HCT116 (cell line): ENCODE results near the gene CLP1. TPM values are rescaled to one million over a fixed set of nuclear protein-coding genes. Genes with fewer than 3 reads are reported as not detected.

ENCODE experiments used
- ATAC-seq: fragments of 200-7000 bp; cut with Tn5 transposase; 2 replicates; pipeline ENCODE4 v1.9.1; 2020; ENCODE audit warnings: mild to moderate bottlenecking, moderate library complexity
- BruUV-seq: library from RNA; stranded (reverse); fragments of 400-500 nt; replicated peaks from 2 replicates; lab custom pipeline; 2021; lab: Mats Ljungman, UMichigan
- CTCF ChIA-PET: fragments of 300-600 bp; sonication (Branson Sonifier 250); formaldehyde crosslinking; loops from one replicate; lab custom pipeline; 2021; ENCODE audit warnings: antibody characterized with exemption; lab: Charles Lee
- POLR2A ChIA-PET: fragments of 300-600, 350-600 bp; sonication (Branson Sonifier 250); formaldehyde crosslinking; loops from one replicate; lab custom pipeline; 2021; ENCODE audit warnings: antibody characterized with exemption; lab: Charles Lee
- RAD21 ChIA-PET, 2 experiments: fragments of 300-600 bp; sonication (Branson Sonifier 250); formaldehyde crosslinking; loops; one replicate each; lab custom pipeline; 2023; ENCODE audit warnings: low total read pairs in 2 of 2; ENCODE audit not compliant: uncharacterized antibody in 2 of 2, unreplicated experiment in 2 of 2, low non-redundant PET in 1 of 2; lab: Charles Lee
- DNase-seq: peaks from one replicate; pipeline ENCODE4 v3.0.0-alpha.2; 2010; ENCODE audit warnings: low read depth, low spot score
- H2AFZ ChIP-seq: fragments of 200-600 bp; shearing (Covaris generic), sonication (generic); 2 replicates; pipeline ENCODE4 v1.6.1; 2017; ENCODE audit warnings: low read depth, mixed run types, mixed read lengths, antibody characterized with exemption, low read length; ENCODE audit not compliant: poor library complexity, severe bottlenecking
- H3K27ac ChIP-seq: 2 replicates; pipeline ENCODE4 v1.5.1; 2012; ENCODE audit warnings: low read depth, low read length
- H3K27me3 ChIP-seq: fragments of 200-600 bp; sonication (generic); 2 replicates; pipeline ENCODE4 v1.6.1; 2016; ENCODE audit warnings: mixed run types, low read length, mixed read lengths; ENCODE audit not compliant: insufficient read depth
- H3K36me3 ChIP-seq, 2 experiments: fragments of 200-500 bp in 1 of 2; fragments of 200-600 bp in 1 of 2; sonication (Bioruptor generic) in 1 of 2; sonication (generic) in 1 of 2; 2 replicates each; pipeline versions ENCODE4 v1.5.1 to v1.6.1; 2014 to 2016; ENCODE audit warnings: low read length in 2 of 2, inconsistent platforms in 1 of 2, mixed read lengths in 1 of 2, mixed run types in 1 of 2; ENCODE audit not compliant: insufficient read depth in 2 of 2, control insufficient read depth in 1 of 2
- H3K4me1 ChIP-seq, 2 experiments: fragments of 200-600 bp in 1 of 2; sonication (generic) in 1 of 2; 2 replicates each; pipeline versions ENCODE4 v1.5.1 to v1.6.1; 2012 to 2017; ENCODE audit warnings: low read length in 2 of 2, inconsistent platforms in 1 of 2, mild to moderate bottlenecking in 1 of 2, mixed read lengths in 1 of 2, mixed run types in 1 of 2, moderate library complexity in 1 of 2; ENCODE audit not compliant: insufficient read depth in 2 of 2, control insufficient read depth in 1 of 2
- H3K4me2 ChIP-seq: fragments of 200-600 bp; sonication (generic); 2 replicates; pipeline ENCODE4 v1.6.1; 2017; ENCODE audit warnings: mixed run types, low read length, mixed read lengths
- H3K4me3 ChIP-seq, 2 experiments: fragments of 200-600 bp in 1 of 2; sonication (generic) in 1 of 2; replicated peaks in 1 of 2; 2 replicates each; pipeline ENCODE4 v1.5.1; 2011 to 2016; ENCODE audit warnings: low read length in 2 of 2, control low read depth in 1 of 2, low read depth in 1 of 2, mild to moderate bottlenecking in 1 of 2, mixed read lengths in 1 of 2, mixed run types in 1 of 2
- H3K79me2 ChIP-seq: fragments of 200-600 bp; sonication (generic); 2 replicates; pipeline ENCODE4 v1.6.1; 2017; ENCODE audit warnings: mild to moderate bottlenecking, mixed run types, low read length, moderate library complexity, mixed read lengths; ENCODE audit not compliant: insufficient read depth
- H3K9ac ChIP-seq: fragments of 200-600 bp; sonication (generic); 2 replicates; pipeline ENCODE4 v1.6.1; 2016; ENCODE audit warnings: low read length, mixed read lengths
- H3K9me2 ChIP-seq: fragments of 200-600 bp; sonication (generic), shearing (Covaris generic); 2 replicates; pipeline ENCODE4 v1.6.1; 2017; ENCODE audit warnings: mixed run types, mild to moderate bottlenecking, moderate library complexity; ENCODE audit not compliant: insufficient read depth
- H3K9me3 ChIP-seq, 2 experiments: fragments of 200-500 bp in 1 of 2; fragments of 200-600 bp in 1 of 2; sonication (Bioruptor generic) in 1 of 2; sonication (generic) in 1 of 2; 2 replicates each; pipeline ENCODE4 v1.6.1; 2014 to 2017; ENCODE audit warnings: low read length in 2 of 2, mixed read lengths in 2 of 2, inconsistent platforms in 1 of 2, low read depth in 1 of 2, mild to moderate bottlenecking in 1 of 2, mixed run types in 1 of 2, moderate library complexity in 1 of 2; ENCODE audit not compliant: control insufficient read depth in 1 of 2, insufficient read depth in 1 of 2
- H4K20me1 ChIP-seq: fragments of 200-600 bp; sonication (generic), shearing (Covaris generic); 2 replicates; pipeline ENCODE4 v1.6.1; 2017; ENCODE audit warnings: mixed run types, mild to moderate bottlenecking, moderate library complexity; ENCODE audit not compliant: insufficient read depth
- EGR1 ChIP-seq: IDR thresholded peaks from 2 replicates; pipeline ENCODE4 v1.6.1; 2012; ENCODE audit warnings: low read depth
- EZH2 ChIP-seq: fragments of 200-600 bp; sonication (generic); IDR thresholded peaks from 2 replicates; pipeline ENCODE4 v1.6.1; 2017; ENCODE audit warnings: antibody characterized with exemption, mixed run types
- SRF ChIP-seq: IDR thresholded peaks from 2 replicates; pipeline ENCODE4 v1.6.1; 2012; ENCODE audit warnings: low read depth
- intact Hi-C: fragments of 100-400 bp; cut with micrococcal nuclease; formaldehyde crosslinking; loops from 2 replicates; pipeline ENCODE4 v1.10.0; 2022
- total RNA-seq: library from RNA; stranded (reverse); gene quantifications from one replicate; pipeline ENCODE4 v1.2.1, GENCODE V29; 2021; ENCODE audit not compliant: unreplicated experiment
- TF ChIP-seq, protein P1 (sequence below), 3 experiments: fragments of 200-600 bp in 1 of 3; sonication (generic) in 1 of 3; IDR thresholded peaks in 2 of 3; conservative IDR thresholded peaks in 1 of 3; 2 replicates each; pipeline ENCODE4 v1.5.1; 2012 to 2017; ENCODE audit warnings: low read depth in 2 of 3, low read length in 2 of 3, antibody characterized with exemption in 1 of 3, borderline replicate concordance in 1 of 3, control low read depth in 1 of 3, mild to moderate bottlenecking in 1 of 3, mixed read lengths in 1 of 3, mixed run types in 1 of 3, moderate library complexity in 1 of 3; ENCODE audit not compliant: insufficient read depth in 1 of 3
- TF ChIP-seq, protein P2 (sequence below): IDR thresholded peaks from 2 replicates; pipeline ENCODE4 v1.6.1; 2012

The CLP1 gene
- total RNA-seq, 1 experiment from 2014 or later, result 17.7 TPM

DNA sequence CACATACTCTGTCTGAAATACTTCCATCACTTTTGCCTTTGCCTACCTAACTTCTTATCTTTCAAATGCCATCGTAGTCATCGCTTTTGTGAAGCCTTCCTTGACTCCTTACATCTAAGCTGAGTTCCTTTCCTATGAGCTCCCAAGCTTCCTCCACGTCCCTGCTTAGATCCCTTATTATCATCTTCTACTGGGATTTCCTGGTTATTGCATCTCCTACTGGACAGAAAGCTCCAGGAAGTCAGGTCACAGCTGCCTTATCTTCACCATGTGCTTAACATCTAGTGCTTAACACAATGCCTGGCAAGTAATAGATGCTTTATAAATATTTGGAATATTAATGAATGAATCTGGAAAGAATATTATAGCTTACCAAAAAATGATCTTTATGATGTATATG, 13.8 kb upstream of the CLP1 start:
- POLR2A ChIA-PET, result interaction anchor here (0.7 to 1.5 kb wide), 4 partner anchors 50 to 298 kb away, joined by 3 to 6 read pairs (median 4); no protein-coding TSS in a partner anchor
- H3K79me2 ChIP-seq, result peaks cover 6% of the 10 kb centered on the region
- H3K4me1 ChIP-seq, result peaks cover 6 to 22% of the 10 kb centered on the region in 2 experiments; a peak in 3 of 4 replicates
- H3K4me3 ChIP-seq, result no peak overlapping the region
- H3K9me2 ChIP-seq, result no peaks in the 10 kb centered on the region
- no peak overlapping the region for H3K9ac ChIP-seq
- ATAC-seq, result no peak
- intact Hi-C loops, result loop anchor here (1.0 to 10.0 kb wide), 3 partner anchors 113 to 799 kb away; no protein-coding TSS in a partner anchor
- no peak overlapping the region for H2AFZ ChIP-seq
- no TSS peak for BruUV-seq
- H3K27ac ChIP-seq, result no peak overlapping the region
- no peaks in the 10 kb centered on the region for H4K20me1 ChIP-seq
- CTCF ChIA-PET, result interaction anchor here (0.9 to 2.9 kb wide), 14 partner anchors 11 to 298 kb away, joined by 3 to 38 read pairs (median 8); partner anchors contain the start of genes CLP1 and UBE2L6
- H3K36me3 ChIP-seq, result no peaks in the 10 kb centered on the region
- no peak for DNase-seq
- H3K9me3 ChIP-seq, result no peaks in the 10 kb centered on the region
- TF ChIP-seq SRF (no peak), EZH2 (no peak), EGR1 (no peak)
- TF ChIP-seq, protein P1, sequence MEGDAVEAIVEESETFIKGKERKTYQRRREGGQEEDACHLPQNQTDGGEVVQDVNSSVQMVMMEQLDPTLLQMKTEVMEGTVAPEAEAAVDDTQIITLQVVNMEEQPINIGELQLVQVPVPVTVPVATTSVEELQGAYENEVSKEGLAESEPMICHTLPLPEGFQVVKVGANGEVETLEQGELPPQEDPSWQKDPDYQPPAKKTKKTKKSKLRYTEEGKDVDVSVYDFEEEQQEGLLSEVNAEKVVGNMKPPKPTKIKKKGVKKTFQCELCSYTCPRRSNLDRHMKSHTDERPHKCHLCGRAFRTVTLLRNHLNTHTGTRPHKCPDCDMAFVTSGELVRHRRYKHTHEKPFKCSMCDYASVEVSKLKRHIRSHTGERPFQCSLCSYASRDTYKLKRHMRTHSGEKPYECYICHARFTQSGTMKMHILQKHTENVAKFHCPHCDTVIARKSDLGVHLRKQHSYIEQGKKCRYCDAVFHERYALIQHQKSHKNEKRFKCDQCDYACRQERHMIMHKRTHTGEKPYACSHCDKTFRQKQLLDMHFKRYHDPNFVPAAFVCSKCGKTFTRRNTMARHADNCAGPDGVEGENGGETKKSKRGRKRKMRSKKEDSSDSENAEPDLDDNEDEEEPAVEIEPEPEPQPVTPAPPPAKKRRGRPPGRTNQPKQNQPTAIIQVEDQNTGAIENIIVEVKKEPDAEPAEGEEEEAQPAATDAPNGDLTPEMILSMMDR (IDR thresholded peaks at IDR 0.05 in 2 of 3, conservative IDR thresholded peaks at IDR 0.05 in 1 of 3; ENCODE audit: borderline replicate concordance in 1 of 3, insufficient read depth in 1 of 3, low read depth in 2 of 3, low read length in 2 of 3), result peak in 2 of 3 experiments; percentile 11 to 26; a peak in 2 of 6 replicates
- TF ChIP-seq, protein P2, sequence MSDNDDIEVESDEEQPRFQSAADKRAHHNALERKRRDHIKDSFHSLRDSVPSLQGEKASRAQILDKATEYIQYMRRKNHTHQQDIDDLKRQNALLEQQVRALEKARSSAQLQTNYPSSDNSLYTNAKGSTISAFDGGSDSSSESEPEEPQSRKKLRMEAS, result 0 out of 2 replicates have a peak, but pooled peaks have one; percentile 27
- RAD21 ChIA-PET, result interaction anchor here (0.6 to 1.4 kb wide), 4 partner anchors 76 to 298 kb away, joined by 4 to 7 read pairs (median 4); partner anchors contain the start of gene UBE2L6 (in 1 of the 2)
- peaks cover 8% of the 10 kb centered on the region; the same call in 1 of the 2 replicates for H3K27me3 ChIP-seq
- H3K4me2 ChIP-seq, result no peak overlapping the region
